ENCODE results near the gene DUSP14.
A peak's percentile ranks its signal among the peaks of the same experiment; 100 is the strongest.
"Not testable (repeated sequence)": the region's sequence is repeated elsewhere in the genome, so short reads cannot be mapped to it uniquely, and the experiment has no call there.

The DUSP14 gene

DNA sequence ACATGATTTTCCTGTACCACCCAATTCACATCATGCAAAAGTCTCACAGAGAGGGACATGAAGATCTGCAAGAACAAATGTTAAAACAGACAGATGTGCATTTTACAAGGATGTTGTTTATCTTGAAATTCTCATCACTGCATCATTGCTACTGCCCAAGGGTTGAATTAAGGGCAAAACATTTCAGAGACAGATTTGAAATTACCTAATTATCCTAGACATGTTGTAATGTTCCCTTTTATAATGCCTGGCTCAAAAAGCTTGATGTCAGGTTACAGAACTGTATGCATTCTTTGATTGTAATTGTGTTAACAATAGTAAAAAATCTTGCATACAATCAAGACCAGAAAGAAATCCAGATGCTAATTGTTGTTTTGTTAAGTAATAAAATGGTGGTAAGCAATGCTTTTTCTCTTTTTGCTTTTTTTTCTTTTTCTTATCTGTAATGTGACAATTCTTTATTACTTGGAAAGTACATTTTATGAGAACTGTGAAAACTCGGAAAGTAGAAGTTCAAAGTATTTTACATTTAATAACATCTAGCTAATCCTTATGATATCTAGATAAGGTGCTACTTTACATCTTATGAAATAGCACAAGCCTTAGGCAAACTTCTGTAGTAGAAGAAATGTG, 3.6 kb upstream of the DUSP14 start:
- DNase-seq (ENCODE audit: low read depth), result no peak

GRCh38 chr17:37488009-37488604, 1.6 kb upstream of the DUSP14 start:
- DNase-seq (ENCODE audit: low read depth), result peak; percentile 94

DNA sequence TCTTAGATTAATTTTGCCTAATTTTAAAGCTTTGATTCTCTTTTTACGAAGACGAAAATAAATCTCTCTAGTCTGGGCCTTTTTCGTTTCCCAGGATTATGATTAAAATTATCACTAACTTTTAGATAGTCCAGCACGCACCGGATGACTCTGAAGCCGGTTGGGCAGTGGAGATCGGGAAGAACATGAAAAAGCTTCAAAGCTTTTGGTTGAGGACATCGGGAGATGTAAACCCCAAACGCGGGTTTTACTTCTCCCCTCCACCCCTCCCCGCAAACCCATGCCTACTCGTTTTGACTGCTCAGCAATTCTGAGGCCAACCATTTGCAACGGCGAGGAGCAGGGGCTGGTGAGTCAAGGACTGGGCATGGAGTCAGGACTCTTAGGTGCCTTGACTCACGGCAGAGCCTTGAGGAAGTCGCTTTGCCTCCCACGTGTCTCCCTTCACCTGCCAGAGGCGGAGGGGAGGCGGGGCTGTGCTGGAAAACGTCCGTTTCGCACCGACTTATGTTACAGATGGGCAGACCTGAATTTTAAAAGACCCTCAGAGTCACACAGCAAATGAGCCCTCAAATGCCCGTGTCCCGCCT, 989 bp upstream of the DUSP14 start:
- peak; percentile 88 for DNase-seq (ENCODE audit: low read depth)

DNA sequence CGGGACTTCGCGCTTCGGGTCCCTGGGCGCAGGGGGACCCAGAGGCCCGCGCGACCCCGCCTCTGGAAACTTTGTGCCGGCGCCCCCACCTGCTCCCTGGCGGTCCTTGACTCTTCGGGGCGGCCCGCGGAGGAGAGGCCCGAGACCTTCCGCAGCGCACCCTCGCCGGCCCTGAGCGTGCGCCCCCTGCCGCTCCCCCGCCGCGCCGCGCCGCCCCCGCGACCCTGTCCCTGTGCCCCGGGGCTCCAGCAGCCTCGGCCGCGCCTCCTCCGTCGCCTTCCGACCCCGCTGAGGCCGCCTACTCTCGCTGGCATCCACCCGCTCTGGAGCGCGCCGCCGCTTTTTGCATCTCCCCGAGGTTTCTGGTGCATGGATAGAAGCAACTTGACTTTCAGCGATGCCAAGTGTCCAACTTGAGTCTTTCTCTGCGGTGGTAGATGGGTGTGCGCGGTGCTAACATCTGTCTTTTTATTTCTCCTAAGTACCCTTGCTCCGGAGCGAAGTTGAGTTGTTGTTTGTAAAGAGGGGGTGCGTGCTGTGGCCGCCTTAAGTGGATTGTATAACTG, 414 bp downstream of the DUSP14 start:
- no peak for DNase-seq (ENCODE audit: low read depth)

- DNase-seq (ENCODE audit: low read depth), result no peak
These were observed 1.2 kb downstream of the DUSP14 start for GRCh38 chr17:37490638-37491614.

- DNase-seq (ENCODE audit: low read depth), result no peak
These were observed 2.5 kb downstream of the DUSP14 start for GRCh38 chr17:37492167-37492566.

- peak; percentile 80 for DNase-seq (ENCODE audit: low read depth)
These were observed 3.7 kb downstream of the DUSP14 start for GRCh38 chr17:37493249-37494027.

- no peak for DNase-seq (ENCODE audit: low read depth)
These were observed 4.7 kb downstream of the DUSP14 start for GRCh38 chr17:37494401-37494831.

DNA sequence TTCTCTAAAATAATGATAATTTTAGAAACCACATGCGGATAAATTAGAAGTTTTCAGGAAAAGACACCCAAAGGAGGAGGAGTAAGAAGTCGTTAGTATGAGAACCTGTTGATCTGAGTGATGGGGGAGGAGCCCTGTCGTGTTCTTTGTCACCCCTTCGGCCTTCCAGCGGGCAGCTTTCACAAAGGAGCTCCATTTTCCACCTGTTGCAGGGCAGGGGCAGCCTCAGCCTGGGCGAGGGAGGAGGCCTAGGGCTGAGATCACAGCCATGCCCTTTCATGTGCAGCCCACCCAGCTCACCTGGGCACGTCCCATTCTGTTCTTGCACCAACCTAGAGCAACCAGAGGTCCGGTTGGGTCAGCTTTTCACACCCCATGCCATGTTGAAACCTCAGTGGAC, 5.3 kb downstream of the DUSP14 start:
- DNase-seq (ENCODE audit: low read depth), result no peak

- no peak for DNase-seq (ENCODE audit: low read depth)
These were observed 10.7 kb downstream of the DUSP14 start for GRCh38 chr17:37500378-37500777.

DNA sequence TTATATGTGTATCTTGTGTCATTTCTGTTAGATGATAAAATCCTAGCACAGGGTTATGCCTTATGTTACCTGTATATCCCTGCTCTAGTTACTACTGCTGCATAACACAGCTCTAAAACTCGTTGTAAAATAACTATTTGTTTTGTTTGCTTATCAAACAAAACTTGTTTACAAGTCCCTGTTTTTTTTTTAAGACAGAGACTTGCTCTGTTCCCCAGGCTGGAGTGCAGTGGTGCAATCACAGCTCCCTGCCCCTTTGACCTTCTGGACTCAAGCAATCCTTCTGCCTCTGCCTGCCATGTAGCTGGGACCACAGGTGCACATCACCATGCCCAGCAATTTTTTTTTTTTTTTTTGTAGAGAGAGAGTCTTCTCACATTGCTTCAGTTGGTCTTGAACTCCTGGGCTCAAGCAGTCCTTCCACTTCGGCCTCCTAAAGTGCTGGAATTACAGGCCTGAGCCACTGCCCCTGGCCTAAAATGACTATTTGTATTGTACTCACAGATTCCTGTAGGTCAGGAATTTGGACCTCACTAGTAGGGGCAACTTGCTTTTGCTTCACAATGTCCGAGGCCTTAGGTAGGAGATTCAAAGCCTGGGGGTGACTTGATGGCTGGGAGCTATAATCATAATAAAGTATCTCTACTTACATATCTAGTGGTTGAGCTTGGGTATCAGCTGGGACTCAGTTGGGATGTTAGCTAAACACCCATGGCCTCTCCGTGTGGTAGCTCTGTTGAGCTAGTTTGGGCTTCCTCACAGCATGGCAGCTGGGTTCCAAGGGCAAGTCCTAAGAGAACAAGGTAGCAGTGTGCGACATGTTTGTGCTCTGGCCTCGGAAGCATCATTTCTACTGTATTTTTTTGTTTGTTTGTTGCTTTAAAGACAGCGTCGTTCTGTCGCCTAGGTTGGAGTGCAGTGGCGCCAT, 12.6 kb downstream of the DUSP14 start:
- no peak for DNase-seq (ENCODE audit: low read depth)

DNA sequence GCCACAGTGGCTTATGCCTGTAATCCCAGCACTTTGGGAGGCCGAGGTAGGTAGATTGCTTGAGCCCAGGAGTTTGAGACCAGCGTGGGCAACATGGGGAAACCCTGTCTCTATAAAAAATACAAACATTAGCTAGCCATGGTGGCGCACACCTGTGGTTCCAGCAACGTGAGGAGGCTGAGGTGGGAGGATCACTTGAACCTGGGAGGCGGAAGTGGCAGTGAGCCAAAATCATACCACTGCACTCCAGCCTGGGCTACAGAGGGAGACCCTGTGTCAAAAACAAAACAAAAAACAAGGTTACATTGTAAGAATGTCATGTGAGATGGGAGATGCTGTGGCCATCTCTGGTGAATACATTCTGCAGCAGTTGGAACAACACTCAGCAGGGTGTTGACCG, 13.5 kb downstream of the DUSP14 start:
- no peak for DNase-seq (ENCODE audit: low read depth)

DNA sequence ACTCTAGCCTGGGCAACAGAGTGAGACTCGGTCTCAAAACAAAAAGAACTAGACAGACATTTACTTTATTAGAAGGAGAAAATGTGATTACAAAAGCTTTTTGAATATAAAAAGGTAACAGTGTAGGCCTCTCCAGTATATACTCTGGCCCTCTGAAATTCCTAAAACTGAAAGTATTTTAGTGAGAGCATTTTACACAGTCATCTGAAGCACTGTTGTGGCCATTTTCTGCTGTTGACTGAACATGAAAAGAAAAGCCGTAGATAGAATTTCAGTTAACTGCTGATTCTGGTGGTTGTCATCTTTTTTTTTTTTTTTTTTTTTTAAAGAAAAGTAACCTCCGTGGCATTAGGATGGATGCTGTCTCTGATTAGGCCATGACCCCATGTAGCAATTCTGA, 15.6 kb downstream of the DUSP14 start:
- no peak for DNase-seq (ENCODE audit: low read depth)

GRCh38 chr17:37506678-37507077, 17.0 kb downstream of the DUSP14 start:
- no peak for DNase-seq (ENCODE audit: low read depth)

DNA sequence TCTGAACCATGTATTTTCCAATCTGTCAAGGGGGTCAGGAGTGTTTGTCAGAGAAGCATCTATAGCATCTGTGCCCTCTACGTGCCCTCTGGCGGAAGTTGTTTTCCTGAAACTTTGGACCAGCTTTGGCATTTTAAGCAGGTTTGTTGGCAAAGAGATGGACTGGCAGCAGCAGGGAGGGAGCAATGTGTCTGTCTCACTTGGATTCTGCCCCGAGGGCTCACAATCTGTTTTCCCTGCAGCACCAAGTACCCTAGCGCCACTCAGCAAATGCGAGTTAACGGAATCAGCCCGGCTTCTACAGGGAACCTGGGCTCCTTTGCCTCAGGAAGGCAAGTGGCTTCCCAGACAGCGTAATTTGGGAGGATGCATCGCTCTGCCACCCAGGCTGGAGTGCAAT, 17.4 kb downstream of the DUSP14 start:
- no peak for DNase-seq (ENCODE audit: low read depth)

GRCh38 chr17:37510056-37510455, 20.4 kb downstream of the DUSP14 start:
- DNase-seq (ENCODE audit: low read depth), result no peak

DNA sequence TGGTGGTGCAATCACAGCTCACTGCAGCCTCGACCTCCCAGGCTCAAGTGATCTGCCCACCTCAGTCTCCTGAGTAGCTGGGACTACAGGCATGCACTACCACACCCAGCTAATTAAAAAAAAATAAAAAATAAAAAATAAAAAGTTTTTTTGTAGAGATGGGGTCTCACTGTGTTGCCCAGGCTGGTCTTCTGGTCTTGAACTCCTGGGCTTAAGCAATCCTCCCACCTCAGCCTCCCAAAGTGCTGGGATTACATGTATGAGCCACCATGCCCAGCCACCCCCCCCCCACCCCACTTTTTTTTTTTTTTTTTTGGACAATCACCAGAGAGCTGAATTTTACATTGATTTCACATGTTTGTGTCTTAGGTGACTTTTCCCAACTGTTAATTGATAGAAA, 22.0 kb downstream of the DUSP14 start:
- DNase-seq (ENCODE audit: low read depth), result not testable (repeated sequence)

DNA sequence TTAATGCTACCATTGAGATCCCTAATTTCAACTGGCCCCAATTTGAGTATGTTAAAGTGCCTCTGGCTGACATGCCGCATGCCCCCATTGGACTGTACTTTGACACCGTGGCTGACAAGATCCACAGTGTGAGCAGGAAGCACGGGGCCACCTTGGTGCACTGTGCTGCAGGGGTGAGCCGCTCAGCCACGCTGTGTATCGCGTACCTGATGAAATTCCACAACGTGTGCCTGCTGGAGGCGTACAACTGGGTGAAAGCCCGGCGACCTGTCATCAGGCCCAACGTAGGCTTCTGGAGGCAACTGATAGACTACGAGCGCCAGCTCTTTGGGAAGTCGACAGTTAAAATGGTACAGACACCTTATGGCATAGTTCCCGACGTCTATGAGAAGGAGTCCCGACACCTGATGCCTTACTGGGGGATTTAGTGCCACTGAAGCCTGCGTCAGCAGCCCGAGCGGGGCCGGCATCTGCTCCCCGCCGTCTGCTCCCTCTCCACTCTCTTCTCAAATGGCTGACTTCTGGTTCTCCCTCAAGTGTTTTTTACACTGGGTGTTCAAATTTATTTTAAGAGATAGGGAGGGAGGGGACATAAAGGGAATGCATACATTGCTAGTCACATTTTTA, 22.9 kb downstream of the DUSP14 start:
- DNase-seq (ENCODE audit: low read depth), result no peak

DNA sequence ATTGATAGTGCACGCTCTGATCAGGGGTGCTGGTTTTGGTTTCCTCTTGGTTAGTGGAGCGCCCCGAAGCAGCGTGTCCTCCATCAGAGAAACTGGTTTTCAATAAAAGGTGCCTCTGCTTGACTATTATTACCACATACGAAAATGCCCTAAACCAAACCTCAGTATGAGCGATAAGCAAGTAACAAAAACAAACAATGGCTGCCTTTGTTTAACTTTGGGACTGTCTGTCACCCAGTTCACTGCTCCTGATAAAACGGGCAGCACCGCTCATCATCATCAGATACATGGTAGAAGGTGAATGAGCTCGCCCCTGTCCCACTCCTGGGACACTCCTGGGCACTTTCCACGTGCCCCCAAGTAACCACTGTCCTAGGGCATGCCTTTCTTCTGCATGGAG, 24.0 kb downstream of the DUSP14 start:
- DNase-seq (ENCODE audit: low read depth), result no peak

GRCh38 chr17:37516127-37516571, 26.5 kb downstream of the DUSP14 start:
- no peak for DNase-seq (ENCODE audit: low read depth)
